Astrocyte (in vitro differentiated cells and primary cell): ENCODE data around the gene F11R. TPM values are rescaled to one million over a fixed set of nuclear protein-coding genes. Genes with fewer than 3 reads are reported as not detected.

Experiments
- DNase-seq: peaks from one replicate; pipeline ENCODE4 v3.0.0-alpha.2; 2010; ENCODE audit warnings: low read depth
- FAIRE-seq: peaks from 2 replicates; lab custom pipeline; 2011; peaks lifted over from hg19 to GRCh38; lab: Jason Lieb, UNC
- H2AFZ ChIP-seq: 2 replicates; pipeline ENCODE4 v1.6.0; 2012; ENCODE audit warnings: low read depth, low read length, inconsistent platforms
- H3K27ac ChIP-seq: 2 replicates; pipeline ENCODE4 v1.5.1; 2011; ENCODE audit warnings: low read depth, low read length, inconsistent platforms
- H3K27me3 ChIP-seq: 2 replicates; pipeline ENCODE4 v1.6.0; 2011; ENCODE audit warnings: low read length, inconsistent platforms; ENCODE audit not compliant: insufficient read depth
- H3K36me3 ChIP-seq: 2 replicates; pipeline ENCODE4 v1.5.1; 2011; ENCODE audit warnings: low read length, inconsistent platforms; ENCODE audit not compliant: insufficient read depth
- H3K4me1 ChIP-seq: 2 replicates; pipeline ENCODE4 v1.5.1; 2011; ENCODE audit warnings: low read length, inconsistent platforms; ENCODE audit not compliant: insufficient read depth
- H3K4me2 ChIP-seq: 2 replicates; pipeline ENCODE4 v1.6.0; 2012; ENCODE audit warnings: low read length, inconsistent platforms
- H3K4me3 ChIP-seq: 2 replicates; pipeline ENCODE4 v1.5.1; 2011; ENCODE audit warnings: low read depth, mild to moderate bottlenecking, low read length, inconsistent platforms; ENCODE audit not compliant: insufficient read depth
- H3K79me2 ChIP-seq: 2 replicates; pipeline ENCODE4 v1.6.0; 2012; ENCODE audit warnings: mild to moderate bottlenecking, low read length, inconsistent platforms; ENCODE audit not compliant: insufficient read depth
- H3K9ac ChIP-seq: 2 replicates; pipeline ENCODE4 v1.6.0; 2012; ENCODE audit warnings: mild to moderate bottlenecking, low read length, inconsistent platforms
- H3K9me3 ChIP-seq: 2 replicates; pipeline ENCODE4 v1.5.1; 2012; ENCODE audit warnings: low read depth, mild to moderate bottlenecking, low read length, inconsistent platforms; ENCODE audit not compliant: insufficient read depth
- H4K20me1 ChIP-seq: 2 replicates; pipeline ENCODE4 v1.6.0; 2012; ENCODE audit warnings: low read length, inconsistent platforms; ENCODE audit not compliant: insufficient read depth
- H3K27ac Mint-ChIP-seq: one replicate; pipeline ENCODE4 v1.8.0; 2021; ENCODE audit warnings: mild to moderate bottlenecking, mixed read lengths; ENCODE audit not compliant: unreplicated experiment
- H3K27me3 Mint-ChIP-seq: one replicate; pipeline ENCODE4 v1.8.0; 2021; ENCODE audit warnings: low read depth, mixed read lengths; ENCODE audit not compliant: unreplicated experiment
- H3K36me3 Mint-ChIP-seq: one replicate; pipeline ENCODE4 v1.8.0; 2021; ENCODE audit warnings: low read depth, mixed read lengths; ENCODE audit not compliant: unreplicated experiment
- H3K4me1 Mint-ChIP-seq: one replicate; pipeline ENCODE4 v1.8.0; 2021; ENCODE audit warnings: low read depth, mixed read lengths; ENCODE audit not compliant: unreplicated experiment
- H3K4me3 Mint-ChIP-seq: one replicate; pipeline ENCODE4 v1.8.0; 2021; ENCODE audit warnings: mild to moderate bottlenecking, moderate library complexity, mixed read lengths; ENCODE audit not compliant: unreplicated experiment
- H3K9me3 Mint-ChIP-seq: one replicate; pipeline ENCODE4 v1.8.0; 2021; ENCODE audit warnings: mild to moderate bottlenecking, mixed read lengths; ENCODE audit not compliant: unreplicated experiment
- CTCF ChIP-seq: IDR thresholded peaks from 2 replicates; pipeline ENCODE4 v1.5.1; 2011; ENCODE audit warnings: low read depth, mild to moderate bottlenecking, inconsistent platforms, low read length, moderate library complexity; ENCODE audit not compliant: insufficient read depth
- EZH2 ChIP-seq: IDR thresholded peaks from 2 replicates; pipeline ENCODE4 v1.6.1; 2012; ENCODE audit warnings: mild to moderate bottlenecking, low read length, inconsistent platforms; ENCODE audit not compliant: insufficient read depth
- total RNA-seq: library from RNA; stranded (reverse); gene quantifications from 2 replicates; pipeline ENCODE4 v1.2.1, GENCODE V29; 2021

The F11R gene
- total RNA-seq, 1 donor from 2014 or later = 68.6 TPM

- Histone ChIP-seq H3K4me2 (no peak overlapping the region), H4K20me1 (peaks cover 12% of the 10 kb centered on the region), H3K9me3 (no peaks in the 10 kb centered on the region), H3K27ac (no peak overlapping the region), H3K4me1 (peaks cover 6% of the 10 kb centered on the region), H3K36me3 (peaks cover 19% of the 10 kb centered on the region), H3K79me2 (peaks cover 17% of the 10 kb centered on the region), H3K9ac (no peak overlapping the region), H3K27me3 (no peaks in the 10 kb centered on the region), H3K4me3 (no peak overlapping the region), H2AFZ (no peak overlapping the region)
- Mint-ChIP-seq H3K36me3 (peaks cover 21% of the 10 kb centered on the region), H3K27me3 (no peaks in the 10 kb centered on the region), H3K27ac (peak overlapping the region; percentile 34), H3K4me3 (peak overlapping the region; percentile 62), H3K4me1 (peaks cover 12% of the 10 kb centered on the region), H3K9me3 (no peaks in the 10 kb centered on the region)
- TF ChIP-seq EZH2 = no peak
- no peak for TF ChIP-seq CTCF
- FAIRE-seq = no peak
- DNase-seq = no peak
Measured at GRCh38 chr1:161039546-161039945, 18.6 kb upstream of the F11R start.

- Histone ChIP-seq H3K27ac (no peak overlapping the region), H4K20me1 (peaks cover 8% of the 10 kb centered on the region), H3K79me2 (peaks cover 13% of the 10 kb centered on the region), H2AFZ (no peak overlapping the region), H3K4me2 (peak overlapping the region; percentile 75), H3K27me3 (no peaks in the 10 kb centered on the region), H3K9ac (no peak overlapping the region), H3K4me1 (peaks cover 2% of the 10 kb centered on the region), H3K36me3 (peaks cover 19% of the 10 kb centered on the region), H3K4me3 (no peak overlapping the region), H3K9me3 (no peaks in the 10 kb centered on the region)
- Mint-ChIP-seq H3K27me3 (no peaks in the 10 kb centered on the region), H3K4me3 (peak overlapping the region; percentile 81), H3K27ac (peak overlapping the region; percentile 34), H3K9me3 (no peaks in the 10 kb centered on the region), H3K4me1 (peaks cover 8% of the 10 kb centered on the region), H3K36me3 (peaks cover 21% of the 10 kb centered on the region)
- DNase-seq (no peak), FAIRE-seq (no peak)
- no peak for TF ChIP-seq EZH2
- no peak for TF ChIP-seq CTCF
Measured at GRCh38 chr1:161039154-161039545, 18.2 kb upstream of the F11R start.

- Histone ChIP-seq H3K27me3 (no peaks in the 10 kb centered on the region), H3K4me2 (peak within 1 kb of the TSS; percentile 75), H3K9ac (peak within 1 kb of the TSS; percentile 50), H3K9me3 (no peaks in the 10 kb centered on the region), H3K4me3 (peak within 1 kb of the TSS; percentile 33), H3K27ac (no peak within 1 kb of the TSS), H3K36me3 (peaks cover 19% of the 10 kb centered on the region), H2AFZ (peak within 1 kb of the TSS; percentile 63), H3K79me2 (peaks cover 11% of the 10 kb centered on the region), H4K20me1 (peaks cover 6% of the 10 kb centered on the region), H3K4me1 (no peaks in the 10 kb centered on the region)
- H3K4me3 Mint-ChIP-seq = peak within 1 kb of the TSS; percentile 81
- DNase-seq (no peak), FAIRE-seq (no peak)
- peaks cover 21% of the 10 kb centered on the region for H3K36me3 Mint-ChIP-seq
- H3K9me3 Mint-ChIP-seq = no peaks in the 10 kb centered on the region
- TF ChIP-seq EZH2 = no peak
- TF ChIP-seq CTCF = no peak
- H3K27ac Mint-ChIP-seq = peak within 1 kb of the TSS; percentile 34
- peaks cover 5% of the 10 kb centered on the region for H3K4me1 Mint-ChIP-seq
- H3K27me3 Mint-ChIP-seq = no peaks in the 10 kb centered on the region
Measured at GRCh38 chr1:161038523-161039153, 17.7 kb upstream of the F11R start, which contains the start of gene TSTD1. TSS of gene TSTD1 (minus strand) at chr1:161038964. CDS start at chr1:161038889, 75 bp downstream.
